Right lobe of liver (tissue), 4 donors: ENCODE measurements around the gene PAQR6.

Experiments
- POLR2A ChIP-seq: fragments of 450-650 bp; IDR thresholded peaks from one replicate; pipeline ENCODE4 v1.6.1; 2017; ENCODE audit warnings: antibody characterized with exemption, mild to moderate bottlenecking
- TF ChIP-seq, protein P1 (sequence below), 4 donors: fragments of 200-600 bp in 3 of 4; fragments of 450-650 bp in 1 of 4; IDR thresholded peaks; one replicate each; pipeline versions ENCODE4 v1.5.1 to v1.8.0; 2016 to 2022; ENCODE audit warnings: antibody characterized with exemption in 4 of 4, mild to moderate bottlenecking in 2 of 4
- donor health status: DM: no; HTN: no; CAD: no.
- donor health status: DM: no; HTN: no; CAD: no.
- donor health status: DM: no; HTN: yes; CAD: no.

DNA sequence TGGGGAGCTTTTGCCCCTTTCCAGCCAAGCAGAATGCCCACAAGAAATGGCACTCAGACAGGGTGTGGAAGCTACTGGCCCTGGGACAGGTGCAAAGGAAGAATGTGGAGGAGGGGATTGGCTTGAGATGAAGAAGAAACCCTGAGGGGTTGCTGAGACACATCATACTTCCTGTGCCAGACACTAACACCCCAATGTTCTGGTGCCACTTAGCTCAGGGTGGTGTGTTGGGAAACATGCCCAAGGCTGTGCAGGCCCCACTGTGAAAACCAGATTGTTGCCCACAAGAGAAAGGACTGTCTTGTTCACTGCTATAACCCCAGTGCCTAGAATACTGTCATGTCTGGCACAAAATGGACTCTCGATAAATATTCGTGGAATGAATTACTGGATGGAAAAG is 9.9 kb upstream of the PAQR6 start:
- TF ChIP-seq, protein P1, sequence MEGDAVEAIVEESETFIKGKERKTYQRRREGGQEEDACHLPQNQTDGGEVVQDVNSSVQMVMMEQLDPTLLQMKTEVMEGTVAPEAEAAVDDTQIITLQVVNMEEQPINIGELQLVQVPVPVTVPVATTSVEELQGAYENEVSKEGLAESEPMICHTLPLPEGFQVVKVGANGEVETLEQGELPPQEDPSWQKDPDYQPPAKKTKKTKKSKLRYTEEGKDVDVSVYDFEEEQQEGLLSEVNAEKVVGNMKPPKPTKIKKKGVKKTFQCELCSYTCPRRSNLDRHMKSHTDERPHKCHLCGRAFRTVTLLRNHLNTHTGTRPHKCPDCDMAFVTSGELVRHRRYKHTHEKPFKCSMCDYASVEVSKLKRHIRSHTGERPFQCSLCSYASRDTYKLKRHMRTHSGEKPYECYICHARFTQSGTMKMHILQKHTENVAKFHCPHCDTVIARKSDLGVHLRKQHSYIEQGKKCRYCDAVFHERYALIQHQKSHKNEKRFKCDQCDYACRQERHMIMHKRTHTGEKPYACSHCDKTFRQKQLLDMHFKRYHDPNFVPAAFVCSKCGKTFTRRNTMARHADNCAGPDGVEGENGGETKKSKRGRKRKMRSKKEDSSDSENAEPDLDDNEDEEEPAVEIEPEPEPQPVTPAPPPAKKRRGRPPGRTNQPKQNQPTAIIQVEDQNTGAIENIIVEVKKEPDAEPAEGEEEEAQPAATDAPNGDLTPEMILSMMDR (IDR thresholded peaks at IDR 0.05) = no peak
- no peak for TF ChIP-seq POLR2A
